Myocyte (in vitro differentiated cells): ENCODE data around the gene LDLRAP1. TPM values are rescaled to one million over a fixed set of nuclear protein-coding genes. Genes with fewer than 3 reads are reported as not detected.
"Not testable (repeated sequence)": the region's sequence is repeated elsewhere in the genome, so short reads cannot be mapped to it uniquely, and the experiment has no call there.

Source experiments
- DNase-seq: peaks from one replicate; pipeline ENCODE4 v3.0.0-alpha.2; 2012; ENCODE audit warnings: low read depth
- polyA plus RNA-seq: library from polyadenylated mRNA; unstranded; fragments of >200 nt; gene quantifications from one replicate; pipeline ENCODE4 v1.2.1, GENCODE V29; 2012; ENCODE audit warnings: missing spikeins
- total RNA-seq: library from RNA; depleted of rRNA; stranded (reverse); fragments of >200 nt; gene quantifications from 2 replicates; pipeline ENCODE4 v1.2.3, GENCODE V29; 2014

Gene LDLRAP1
- total RNA-seq = 10.7 and 13.8 TPM in 2 replicates
- polyA plus RNA-seq = 23.6 TPM

- DNase-seq = peak; percentile 72
Measured at GRCh38 chr1:25543425-25544242, at the start of gene LDLRAP1. TSS of gene LDLRAP1 (plus strand) at chr1:25543606. CDS start at chr1:25543699, 93 bp downstream.

DNA sequence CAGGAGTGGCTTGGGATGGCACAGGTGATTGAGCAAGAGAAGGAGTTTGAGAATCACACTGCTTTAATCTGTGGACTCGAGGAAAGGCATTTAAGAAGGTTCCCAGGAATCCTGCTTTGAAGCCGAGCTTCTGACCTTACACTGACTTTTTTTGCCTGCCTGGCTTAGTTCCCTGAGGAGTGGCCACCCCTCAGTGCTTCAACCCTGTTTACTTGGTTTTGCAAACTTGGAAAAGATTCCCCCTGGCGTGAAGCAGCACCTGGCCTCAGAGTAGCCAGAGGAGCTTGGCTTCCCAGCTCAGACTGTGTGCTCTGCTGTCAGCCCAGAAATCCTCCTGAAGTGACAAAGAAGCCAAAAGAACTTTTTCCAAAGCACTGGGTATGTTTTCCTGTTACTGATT, 48.5 kb upstream of the LDLRAP1 start:
- no peak for DNase-seq

- DNase-seq = peak; percentile 45
Measured at GRCh38 chr1:25500694-25501093, 42.7 kb upstream of the LDLRAP1 start.

GRCh38 chr1:25501235-25502058, 42.0 kb upstream of the LDLRAP1 start:
- DNase-seq = peak; percentile 28

DNA sequence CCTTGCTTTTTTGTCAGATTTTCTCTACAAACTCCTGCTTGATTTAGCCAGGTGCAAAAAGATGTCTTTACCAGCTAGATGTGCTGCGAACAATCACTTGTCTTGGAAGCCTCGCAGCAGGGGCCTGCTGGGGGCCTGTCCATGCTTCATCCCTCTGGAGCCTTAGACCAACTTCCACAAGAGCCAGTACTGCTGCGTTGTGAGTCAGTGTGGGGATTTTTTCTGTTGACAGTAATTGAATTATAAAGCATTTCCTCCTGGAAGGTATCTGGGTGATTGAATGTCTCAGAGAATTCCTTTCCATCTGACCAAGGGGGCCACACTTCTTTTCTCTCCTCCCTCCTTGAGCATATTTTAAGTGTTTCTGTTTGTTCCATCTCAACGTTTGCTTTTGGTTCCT, 40.4 kb upstream of the LDLRAP1 start:
- DNase-seq = no peak

- peak; percentile 60 for DNase-seq
Measured at GRCh38 chr1:25503551-25504426, 39.6 kb upstream of the LDLRAP1 start.

DNA sequence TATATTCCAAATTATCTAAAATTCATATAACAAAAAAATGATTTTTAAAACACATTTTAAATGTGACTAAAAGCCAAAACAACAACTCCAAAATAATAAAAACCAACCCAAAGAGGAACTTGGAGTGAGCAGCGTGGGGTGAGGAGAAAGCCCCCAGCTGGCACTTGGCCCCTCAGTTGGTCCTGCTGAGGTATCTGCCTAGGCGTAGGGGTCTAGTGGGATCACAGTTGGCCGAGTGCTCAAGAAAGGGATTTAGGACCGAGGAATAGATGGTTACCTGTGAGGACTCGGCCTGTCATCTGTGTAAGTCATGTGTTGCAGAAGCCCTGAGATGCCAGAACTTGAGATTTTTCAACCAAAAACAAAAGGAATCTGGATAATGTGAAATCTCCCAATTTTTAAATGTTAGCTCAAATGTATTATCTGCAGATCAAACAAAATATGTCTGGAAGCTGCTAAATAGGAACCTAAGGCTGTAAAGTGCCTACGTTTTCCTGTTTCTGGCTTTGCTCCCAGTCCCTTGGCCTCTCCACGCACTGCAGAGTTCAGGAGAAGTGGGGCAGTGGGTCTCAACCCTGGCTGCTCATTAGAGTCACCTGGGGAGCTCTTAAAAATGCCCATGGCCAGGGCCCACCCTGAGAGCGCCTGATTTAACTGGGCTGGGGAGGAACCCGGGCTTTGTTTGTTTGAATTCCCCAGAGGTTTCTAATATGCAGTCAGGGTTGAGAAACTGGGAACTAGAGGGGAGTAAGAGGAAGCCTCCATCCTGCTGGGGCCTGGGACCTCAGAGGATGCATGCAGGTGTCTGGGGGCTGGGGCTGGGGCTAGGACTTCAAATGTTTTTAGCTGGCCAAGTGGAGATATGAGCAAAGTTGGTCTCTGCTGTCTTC, 38.5 kb upstream of the LDLRAP1 start:
- no peak for DNase-seq

DNA sequence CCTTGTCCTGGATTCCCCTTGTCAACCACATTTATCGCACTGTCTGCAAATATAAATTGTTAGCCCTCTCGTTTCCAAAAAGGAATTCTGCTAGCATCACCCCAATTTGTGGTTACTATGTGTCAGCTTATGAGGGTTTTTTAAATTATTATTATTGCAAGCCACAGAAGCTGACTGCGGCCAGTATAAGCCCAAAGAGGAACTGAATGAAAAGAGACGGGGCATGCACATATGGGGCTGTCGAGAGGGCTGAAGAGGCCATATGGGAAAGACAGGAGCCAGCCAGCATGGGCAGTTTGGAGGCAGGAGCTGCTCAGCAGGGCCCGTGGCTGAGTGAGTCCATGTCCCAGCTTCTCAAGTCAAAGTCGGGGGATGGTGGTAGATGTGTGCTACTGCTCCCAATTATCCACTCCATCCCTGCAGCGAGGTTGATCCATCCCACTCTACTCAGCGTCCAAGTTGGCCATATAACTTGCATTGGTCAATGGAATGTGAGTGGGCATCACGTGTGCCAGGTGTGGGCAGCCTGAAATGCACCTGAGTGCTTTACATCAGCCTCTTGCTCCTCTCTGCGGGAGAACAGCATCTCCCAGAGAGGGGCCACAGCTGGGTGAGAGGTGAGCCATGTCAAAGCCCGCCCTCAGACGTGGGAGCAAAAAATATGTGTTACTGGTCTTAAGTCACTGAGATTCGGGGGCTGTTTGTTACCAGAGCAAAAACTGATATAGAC, 37.6 kb upstream of the LDLRAP1 start:
- DNase-seq = no peak

GRCh38 chr1:25506566-25507463, 36.6 kb upstream of the LDLRAP1 start:
- DNase-seq = not testable (repeated sequence)

DNA sequence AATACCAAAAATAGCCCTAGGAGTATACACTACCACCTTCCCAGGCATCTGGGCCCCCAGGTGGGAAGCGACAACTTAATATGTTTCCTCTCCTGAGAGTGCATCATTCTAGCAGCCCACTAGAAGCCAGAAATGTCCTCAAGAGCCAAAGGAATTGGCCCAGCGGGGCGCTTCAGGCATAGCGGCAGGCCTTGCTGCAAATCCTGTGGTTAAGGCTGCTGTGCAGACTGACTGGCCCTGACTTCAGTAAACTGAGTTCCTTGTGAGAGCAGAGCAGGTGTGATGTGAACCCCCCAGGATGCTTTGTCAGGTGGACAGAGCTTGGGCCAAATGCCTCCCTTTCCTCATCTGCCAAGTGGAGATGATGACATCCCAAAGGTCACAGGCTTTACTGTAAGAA, 29.7 kb upstream of the LDLRAP1 start:
- no peak for DNase-seq

DNA sequence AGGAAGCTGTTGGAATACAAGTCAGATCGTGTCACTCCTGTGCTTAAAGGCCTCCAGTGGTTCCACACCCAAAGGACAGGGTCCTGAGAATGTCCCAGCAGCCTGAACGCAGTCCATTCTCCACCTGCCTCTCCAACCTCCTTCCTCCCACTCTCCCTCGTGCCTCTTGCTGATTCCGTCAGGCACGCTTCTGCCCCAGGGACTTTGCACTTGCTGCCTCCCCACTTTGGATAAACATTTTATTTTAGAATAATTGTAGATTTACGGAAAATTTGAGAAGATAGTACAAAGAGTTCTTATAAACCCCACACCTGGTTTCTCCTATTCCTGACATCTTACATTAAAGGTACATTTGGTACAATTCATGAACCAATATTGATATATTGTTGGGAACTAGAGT, 28.4 kb upstream of the LDLRAP1 start:
- no peak for DNase-seq

GRCh38 chr1:25516686-25517085, 26.7 kb upstream of the LDLRAP1 start:
- DNase-seq = peak; percentile 86

GRCh38 chr1:25517476-25518394, 25.7 kb upstream of the LDLRAP1 start:
- DNase-seq = no peak

GRCh38 chr1:25519624-25520023, 23.8 kb upstream of the LDLRAP1 start:
- DNase-seq = peak; percentile 81

DNA sequence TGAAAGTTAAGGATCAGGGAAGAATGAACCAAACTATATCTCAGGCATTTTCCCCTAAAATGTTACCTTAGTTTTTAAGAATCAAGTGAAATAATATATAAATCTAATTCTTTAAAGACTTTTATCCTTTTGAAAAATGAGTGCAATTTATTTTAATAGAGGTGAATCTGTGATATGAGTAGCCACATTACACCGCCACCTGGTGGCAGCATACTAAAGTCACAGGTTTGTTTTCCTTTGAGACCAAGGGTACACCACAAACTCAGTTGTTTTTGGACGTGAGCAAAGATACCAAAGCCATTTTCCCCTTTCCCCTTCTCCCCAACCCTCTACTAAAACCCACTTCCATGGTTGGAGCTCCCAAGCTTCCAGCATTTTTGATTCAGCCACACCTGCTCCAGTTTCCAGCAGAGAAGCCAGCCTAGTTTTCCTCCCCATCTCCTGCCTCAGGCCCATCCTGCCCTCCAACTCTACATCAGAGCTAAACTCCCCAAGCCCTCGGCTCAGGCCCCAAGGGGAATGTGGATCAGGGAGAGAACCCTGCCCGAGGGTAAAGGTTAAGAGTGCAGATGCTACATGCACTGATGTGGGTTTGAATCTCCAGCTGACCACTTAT, 22.9 kb upstream of the LDLRAP1 start:
- DNase-seq = peak; percentile 70

GRCh38 chr1:25522031-25522655, 21.3 kb upstream of the LDLRAP1 start:
- DNase-seq = no peak
